GM19193 (cell line): Measurements from ENCODE around the gene BNIP2.

Experiments
- POLR2A ChIP-seq: IDR thresholded peaks from 4 replicates; pipeline ENCODE4 v1.6.1; 2011; ENCODE audit not compliant: insufficient read depth, insufficient read length; ENCODE audit errors: extremely low read depth

The BNIP2 gene, protein sequence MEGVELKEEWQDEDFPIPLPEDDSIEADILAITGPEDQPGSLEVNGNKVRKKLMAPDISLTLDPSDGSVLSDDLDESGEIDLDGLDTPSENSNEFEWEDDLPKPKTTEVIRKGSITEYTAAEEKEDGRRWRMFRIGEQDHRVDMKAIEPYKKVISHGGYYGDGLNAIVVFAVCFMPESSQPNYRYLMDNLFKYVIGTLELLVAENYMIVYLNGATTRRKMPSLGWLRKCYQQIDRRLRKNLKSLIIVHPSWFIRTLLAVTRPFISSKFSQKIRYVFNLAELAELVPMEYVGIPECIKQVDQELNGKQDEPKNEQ

GRCh38 chr15:59688782-59689625, at the start of gene BNIP2:
TSS of gene BNIP2 (minus strand) at chr15:59689320. CDS start at chr15:59682457, 6,863 bp downstream.
- TF ChIP-seq POLR2A, result peak; percentile 82

DNA sequence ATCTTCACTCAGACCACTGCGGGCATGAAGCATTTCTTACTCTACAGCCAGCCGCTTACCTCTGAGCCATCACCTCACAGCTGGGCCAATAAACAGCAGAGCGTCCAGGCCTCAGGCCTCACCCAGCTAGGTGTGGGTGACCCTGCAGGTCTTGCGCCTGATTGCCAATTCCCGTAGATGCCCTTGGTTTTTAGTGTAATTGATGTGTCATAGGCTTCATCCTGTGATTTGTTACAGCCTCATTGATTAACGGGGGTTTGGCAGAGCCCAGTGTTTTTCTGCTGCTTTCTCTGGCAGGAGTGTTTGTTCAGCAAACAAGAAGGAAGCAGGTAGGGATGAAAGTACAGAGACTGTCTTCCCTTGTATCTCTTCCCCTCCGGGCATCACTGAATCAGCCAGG, 49.6 kb upstream of the BNIP2 start:
- no peak for TF ChIP-seq POLR2A

DNA sequence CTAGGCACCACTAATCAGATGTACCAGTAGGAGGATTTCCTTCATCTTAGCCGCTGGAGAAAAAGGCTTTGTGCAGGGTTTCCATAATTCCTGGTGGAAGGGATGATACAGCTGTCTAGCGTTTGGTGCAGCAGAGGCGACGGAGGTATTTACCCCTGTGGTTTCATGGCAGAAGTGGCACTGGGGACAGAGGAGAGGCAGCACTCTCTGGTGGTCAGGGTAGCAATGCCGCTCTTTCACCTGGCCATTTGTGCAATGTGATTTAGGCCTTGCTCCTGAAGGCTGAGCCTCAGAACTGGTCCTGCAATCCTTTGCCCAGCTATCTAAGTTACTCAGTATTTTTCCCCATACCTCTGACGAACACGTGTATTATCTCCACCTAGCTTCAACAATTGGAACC, 47.1 kb upstream of the BNIP2 start:
- no peak for TF ChIP-seq POLR2A

- TF ChIP-seq POLR2A, result no peak
Observed at GRCh38 chr15:59725151-59725486, 36.0 kb upstream of the BNIP2 start.

DNA sequence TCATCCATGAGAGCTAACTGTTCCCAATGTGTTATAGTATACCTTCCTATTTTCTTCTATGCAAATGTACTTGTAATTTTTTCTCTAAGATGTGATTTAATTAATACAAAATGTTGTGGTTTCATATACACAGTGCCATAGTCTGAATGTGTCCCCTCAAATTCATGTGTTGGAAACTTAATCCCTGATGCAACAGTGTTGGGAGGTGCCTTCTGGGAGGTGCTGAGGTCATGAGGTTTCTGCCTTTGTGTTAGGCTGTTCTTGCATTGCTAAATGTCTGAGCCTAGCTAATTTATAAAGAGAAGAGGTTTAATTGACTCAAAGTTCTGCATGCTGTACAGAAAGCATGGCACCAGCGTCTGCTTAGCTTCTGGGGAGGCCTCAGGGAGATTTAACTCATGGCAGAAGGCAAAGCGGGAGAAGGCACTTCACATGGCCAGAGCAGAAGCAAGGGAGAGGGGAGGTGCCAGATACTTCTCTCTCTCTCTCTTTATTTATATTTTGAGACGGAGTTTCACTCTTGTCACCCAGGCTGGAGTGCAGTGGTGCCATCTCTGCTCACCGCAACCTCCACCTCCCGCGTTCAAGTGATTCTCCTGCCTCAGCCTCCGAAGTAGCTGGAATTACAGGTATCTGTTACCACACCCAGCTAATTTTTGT, 34.7 kb upstream of the BNIP2 start:
- TF ChIP-seq POLR2A, result no peak

GRCh38 chr15:59722476-59722875, 33.4 kb upstream of the BNIP2 start:
- no peak for TF ChIP-seq POLR2A

DNA sequence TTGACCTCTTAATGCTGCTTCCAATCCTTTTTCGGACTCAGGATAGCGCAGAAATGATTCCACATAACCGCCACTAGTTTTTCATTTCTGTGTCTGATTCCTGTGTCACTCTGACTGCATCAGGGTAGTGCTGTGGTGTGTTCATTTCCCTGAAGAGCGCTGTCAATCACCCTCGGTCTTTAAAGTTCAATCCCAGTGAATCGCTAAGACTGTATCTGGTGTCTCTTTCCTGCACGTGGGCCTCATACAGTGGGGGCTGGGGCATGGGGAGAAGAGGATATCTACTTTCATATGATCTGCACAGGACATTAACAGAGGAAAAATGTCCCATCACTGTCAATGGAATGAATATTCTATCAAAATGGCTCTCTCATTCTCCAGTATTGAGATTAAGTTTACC, 32.9 kb upstream of the BNIP2 start:
- TF ChIP-seq POLR2A, result no peak

- no peak for TF ChIP-seq POLR2A
Observed at GRCh38 chr15:59721411-59721810, 32.3 kb upstream of the BNIP2 start.

DNA sequence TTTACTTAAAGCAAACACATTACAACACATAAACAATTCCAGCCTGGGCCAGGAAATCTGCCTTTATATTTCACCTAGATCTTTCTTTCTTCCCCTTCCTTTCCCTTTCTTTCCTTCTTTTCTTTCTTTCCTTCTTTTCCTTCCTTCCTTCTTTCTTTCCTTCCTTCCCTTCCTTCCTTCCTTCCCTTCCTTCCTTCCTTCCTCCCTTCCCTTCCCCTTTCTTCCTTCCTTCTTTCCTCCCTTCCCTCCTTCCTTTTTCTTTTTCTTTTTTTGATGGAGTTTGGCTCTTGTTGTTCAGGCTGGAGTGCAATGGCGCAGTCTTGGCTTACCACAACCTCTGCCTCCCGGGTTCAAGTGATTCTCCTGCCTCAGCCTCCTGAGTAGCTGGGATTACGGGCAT, 24.1 kb upstream of the BNIP2 start:
- TF ChIP-seq POLR2A, result no peak

GRCh38 chr15:59711451-59712243, 22.5 kb upstream of the BNIP2 start:
- no peak for TF ChIP-seq POLR2A

- no peak for TF ChIP-seq POLR2A
Observed at GRCh38 chr15:59707619-59708018, 18.5 kb upstream of the BNIP2 start.

DNA sequence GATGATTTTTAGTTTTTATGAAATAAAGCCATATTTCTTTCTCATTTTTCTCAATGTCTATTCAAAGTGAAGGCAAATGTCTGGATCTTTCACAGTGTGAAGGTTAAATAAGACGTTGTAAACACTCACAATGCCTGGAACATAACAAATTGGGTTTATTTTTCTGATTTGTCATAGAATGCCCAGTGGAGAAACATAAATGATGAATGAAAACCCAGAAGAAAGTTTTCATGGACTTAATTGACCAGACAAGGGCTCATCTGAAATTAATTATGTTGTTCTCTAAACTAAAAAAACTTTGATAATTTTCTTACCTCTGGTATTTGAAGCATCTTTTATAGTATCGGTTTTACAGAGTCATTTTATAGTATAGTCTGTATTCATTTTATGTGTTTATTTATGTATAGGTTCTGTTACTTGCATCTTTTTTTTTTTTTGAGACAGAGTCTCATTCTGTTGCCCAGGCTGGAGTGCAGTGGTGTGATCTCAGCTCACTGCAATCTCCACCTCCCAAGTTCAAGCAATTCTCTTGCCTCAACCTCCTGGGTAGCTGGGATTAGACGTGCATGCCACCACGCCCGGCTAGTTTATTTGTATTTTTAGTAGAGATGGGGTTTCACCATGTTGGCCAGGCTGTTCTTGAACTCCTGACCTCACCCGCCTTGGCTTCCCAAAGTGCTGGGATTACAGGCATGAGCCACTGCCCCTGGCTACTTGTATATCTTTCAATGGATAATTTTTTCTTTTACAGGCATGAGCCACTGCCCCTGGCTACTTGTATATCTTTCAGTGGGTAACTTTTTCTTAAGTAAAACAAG, 15.1 kb upstream of the BNIP2 start:
- TF ChIP-seq POLR2A, result no peak

DNA sequence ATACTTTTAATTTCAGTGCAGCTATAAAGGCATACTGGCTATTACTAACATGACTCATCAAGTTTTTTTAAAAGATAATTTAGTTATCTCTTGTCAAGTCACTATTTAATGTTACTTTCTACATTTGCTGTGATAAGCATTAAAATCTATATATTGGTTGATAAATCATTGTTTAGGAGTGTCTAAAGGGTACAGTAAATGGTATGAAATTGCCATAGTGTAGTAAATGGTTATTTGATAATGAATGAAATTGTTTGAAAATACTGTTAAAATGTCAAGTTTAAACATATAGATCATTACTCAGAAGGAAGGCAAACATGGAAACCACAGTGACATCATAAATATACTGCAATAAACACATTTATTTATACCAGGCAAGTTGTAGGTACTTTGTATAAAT, 13.2 kb upstream of the BNIP2 start:
- TF ChIP-seq POLR2A, result no peak

GRCh38 chr15:59701880-59702279, 12.8 kb upstream of the BNIP2 start:
- TF ChIP-seq POLR2A, result no peak
